Tibial artery (tissue), 4 donors: Measurements from ENCODE around the gene ACSL1.
"Not testable (repeated sequence)": the region's sequence is repeated elsewhere in the genome, so short reads cannot be mapped to it uniquely, and the experiment has no call there.

Source experiments
- DNase-seq, 2 donors: peaks; one replicate each; pipeline ENCODE4 v3.0.0-alpha.2; 2019
- H3K27ac ChIP-seq, 2 donors: fragments of 200-600 bp; sonication (generic) in 1 of 2; 1 replicate in 1 of 2; 2 replicates in 1 of 2; pipeline ENCODE4 v1.5.1; 2018 to 2019; ENCODE audit warnings: mild to moderate bottlenecking in 1 of 2
- H3K27me3 ChIP-seq, 2 donors: fragments of 200-600 bp; sonication (generic) in 1 of 2; one replicate each; pipeline versions ENCODE4 v1.5.1 to v1.6.0; 2016 to 2019
- H3K36me3 ChIP-seq, 3 donors: fragments of 200-600 bp; sonication (generic) in 2 of 3; one replicate each; pipeline ENCODE4 v1.5.1; 2016 to 2019; ENCODE audit warnings: mild to moderate bottlenecking in 2 of 3
- H3K4me1 ChIP-seq, 4 donors: fragments of 200-600 bp; sonication (generic) in 2 of 4; 1 replicate in 3 of 4; 2 replicates in 1 of 4; pipeline ENCODE4 v1.5.1; 2016 to 2019
- H3K4me3 ChIP-seq, 2 donors: fragments of 200-600 bp; sonication (generic) in 1 of 2; 1 replicate in 1 of 2; 2 replicates in 1 of 2; pipeline ENCODE4 v1.5.1; 2018 to 2019; ENCODE audit warnings: mild to moderate bottlenecking in 2 of 2
- H3K9me3 ChIP-seq, 3 donors: fragments of 200-600 bp; sonication (generic) in 1 of 3; one replicate each; pipeline ENCODE4 v1.5.1; 2016 to 2019
- intact Hi-C: fragments of 100-400 bp; cut with DNase I; formaldehyde crosslinking; loops from one replicate; pipeline ENCODE4 v1.15.0; 2023; ENCODE audit warnings: low total_unique reads
- TF ChIP-seq, protein P1 (sequence below), 2 experiments: fragments of 200-600 bp in 1 of 2; fragments of 450-650 bp in 1 of 2; IDR thresholded peaks; one replicate each; pipeline ENCODE4 v1.5.1; 2017 to 2019; ENCODE audit warnings: antibody characterized with exemption in 2 of 2, mild to moderate bottlenecking in 1 of 2, moderate library complexity in 1 of 2

Gene ACSL1

DNA sequence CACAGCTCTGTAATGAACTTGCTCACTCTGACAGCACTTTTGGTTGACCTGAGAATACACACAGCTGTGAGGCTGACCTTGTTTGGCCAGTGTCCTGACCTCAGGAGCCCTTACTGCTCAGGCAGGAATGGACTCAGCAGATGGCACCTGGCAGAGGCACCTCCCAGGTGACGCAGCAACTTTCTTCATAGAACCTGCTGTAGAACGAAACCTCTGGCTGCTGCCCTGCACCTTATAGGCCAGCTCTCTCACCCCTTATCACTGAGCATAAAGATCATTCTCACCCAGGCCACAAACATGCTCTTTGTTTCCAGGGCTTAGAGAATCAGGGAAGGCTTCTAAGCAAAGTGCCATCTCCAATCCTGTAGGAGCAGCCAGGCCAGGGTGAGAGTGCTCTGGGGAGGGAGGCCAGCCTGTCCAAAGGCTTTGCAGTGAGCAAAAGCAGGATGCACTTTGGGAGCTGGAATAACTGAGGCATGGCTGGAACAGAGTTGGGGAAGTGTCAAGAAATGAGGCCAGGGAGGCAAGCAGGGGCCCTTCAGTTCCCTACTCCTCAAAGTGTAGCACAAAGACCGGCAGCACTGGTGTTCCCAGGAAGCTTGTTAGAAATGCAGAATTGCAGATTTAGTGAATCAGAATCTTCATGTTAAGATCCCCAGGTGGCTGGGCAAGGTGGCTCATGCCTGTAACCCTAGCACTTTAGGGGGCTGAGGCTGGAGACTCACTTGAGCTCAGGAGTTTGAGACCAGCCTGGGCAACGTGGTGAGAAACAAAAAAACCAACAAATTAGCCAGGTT is 78.5 kb downstream of the ACSL1 start:
- intact Hi-C loops = loop anchor here (10.0 kb wide), 2 partner anchors 348 to 388 kb away; no protein-coding TSS in a partner anchor
- no peak for DNase-seq
- no peaks in the 10 kb centered on the region for H3K9me3 ChIP-seq
- no peaks in the 10 kb centered on the region for H3K36me3 ChIP-seq
- TF ChIP-seq, protein P1, sequence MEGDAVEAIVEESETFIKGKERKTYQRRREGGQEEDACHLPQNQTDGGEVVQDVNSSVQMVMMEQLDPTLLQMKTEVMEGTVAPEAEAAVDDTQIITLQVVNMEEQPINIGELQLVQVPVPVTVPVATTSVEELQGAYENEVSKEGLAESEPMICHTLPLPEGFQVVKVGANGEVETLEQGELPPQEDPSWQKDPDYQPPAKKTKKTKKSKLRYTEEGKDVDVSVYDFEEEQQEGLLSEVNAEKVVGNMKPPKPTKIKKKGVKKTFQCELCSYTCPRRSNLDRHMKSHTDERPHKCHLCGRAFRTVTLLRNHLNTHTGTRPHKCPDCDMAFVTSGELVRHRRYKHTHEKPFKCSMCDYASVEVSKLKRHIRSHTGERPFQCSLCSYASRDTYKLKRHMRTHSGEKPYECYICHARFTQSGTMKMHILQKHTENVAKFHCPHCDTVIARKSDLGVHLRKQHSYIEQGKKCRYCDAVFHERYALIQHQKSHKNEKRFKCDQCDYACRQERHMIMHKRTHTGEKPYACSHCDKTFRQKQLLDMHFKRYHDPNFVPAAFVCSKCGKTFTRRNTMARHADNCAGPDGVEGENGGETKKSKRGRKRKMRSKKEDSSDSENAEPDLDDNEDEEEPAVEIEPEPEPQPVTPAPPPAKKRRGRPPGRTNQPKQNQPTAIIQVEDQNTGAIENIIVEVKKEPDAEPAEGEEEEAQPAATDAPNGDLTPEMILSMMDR (IDR thresholded peaks at IDR 0.05) = no peak
- H3K4me3 ChIP-seq = peak overlapping the region in 1 of 2 donors; percentile 13
- H3K27me3 ChIP-seq = no peaks in the 10 kb centered on the region
- peaks cover 0 to 33% (median 17%) of the 10 kb centered on the region in 4 donors for H3K4me1 ChIP-seq
- H3K27ac ChIP-seq = peak overlapping the region; percentile 75 to 86

DNA sequence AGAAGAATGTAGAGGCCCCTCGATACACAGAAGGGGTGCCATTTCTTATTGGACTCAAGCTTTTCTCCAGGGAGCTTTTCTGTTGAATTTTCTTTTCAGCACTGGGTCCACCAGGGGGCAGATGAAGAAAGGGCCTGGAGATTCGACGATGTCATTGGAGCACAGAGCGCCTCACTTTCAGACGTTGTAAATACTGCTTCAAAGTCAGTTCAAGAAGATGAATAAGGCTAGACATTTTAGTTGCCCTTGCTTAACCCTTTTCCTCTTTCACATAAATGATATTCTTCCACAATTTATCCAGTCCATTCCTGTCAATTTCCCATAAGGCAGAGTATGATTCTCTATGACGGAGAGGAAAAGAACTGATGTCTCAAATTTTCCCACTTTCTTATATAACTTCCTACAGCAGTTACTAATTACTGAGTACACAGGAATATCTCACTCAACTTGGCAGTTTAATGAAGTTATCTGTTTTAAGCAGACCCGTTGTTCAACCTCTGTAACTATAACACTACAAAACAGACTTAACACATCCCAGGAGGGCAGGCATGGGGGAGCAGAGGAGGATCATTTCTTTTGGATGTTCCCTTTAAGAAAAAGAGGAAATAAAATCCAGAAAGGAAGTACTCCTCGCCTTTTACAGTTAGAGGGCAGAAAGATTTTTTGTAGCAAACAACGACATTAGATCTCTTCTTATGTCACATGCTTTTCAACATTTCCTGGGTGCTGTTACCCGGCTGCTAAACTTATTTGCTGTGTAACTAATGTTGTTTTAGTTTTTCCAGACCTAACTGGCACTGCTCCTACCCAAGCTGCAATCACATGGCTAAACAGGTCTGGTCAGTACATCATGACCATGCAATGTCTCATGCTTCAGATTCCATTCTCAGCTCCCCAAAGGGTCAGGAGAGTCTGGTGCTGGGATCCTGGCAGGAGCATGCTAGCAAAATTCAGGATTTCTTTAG is 79.7 kb downstream of the ACSL1 start:
- peak overlapping the region; percentile 13 to 25 for H3K4me3 ChIP-seq
- TF ChIP-seq, protein P1 (IDR thresholded peaks at IDR 0.05) = peak; percentile 69 to 72

DNA sequence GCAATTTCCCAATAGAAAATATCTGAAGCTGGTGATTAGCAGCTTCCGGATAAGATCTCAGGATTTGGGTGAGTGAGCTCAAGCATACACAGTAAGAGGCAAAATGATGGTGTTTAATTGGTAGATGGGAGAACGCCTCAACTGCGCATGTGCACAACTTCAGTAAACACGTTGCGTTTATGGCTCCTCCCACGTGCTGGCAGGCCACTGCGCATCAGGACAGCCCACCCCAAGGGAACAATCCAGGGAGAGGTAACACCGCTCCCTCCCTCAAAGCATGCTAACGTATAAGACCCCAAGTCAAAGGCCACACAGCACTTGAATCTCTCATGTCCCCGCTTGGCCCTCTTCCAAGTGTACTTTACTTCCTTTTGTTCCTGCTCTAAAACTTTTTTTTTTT is 81.5 kb downstream of the ACSL1 start:
- Histone ChIP-seq H3K27me3 (no peaks in the 10 kb centered on the region), H3K9me3 (no peaks in the 10 kb centered on the region), H3K4me3 (no peak overlapping the region), H3K27ac (no peak overlapping the region), H3K36me3 (no peaks in the 10 kb centered on the region), H3K4me1 (peaks cover 0 to 33% (median 17%) of the 10 kb centered on the region in 4 donors)
- intact Hi-C loops = loop anchor here (10.0 kb wide), 2 partner anchors 351 to 391 kb away; no protein-coding TSS in a partner anchor
- DNase-seq = no peak
- TF ChIP-seq, protein P1 (IDR thresholded peaks at IDR 0.05) = no peak

More for the DNA sequence above, 79.7 kb downstream of the ACSL1 start:
- Histone ChIP-seq H3K9me3 (no peaks in the 10 kb centered on the region), H3K36me3 (no peaks in the 10 kb centered on the region), H3K27me3 (no peaks in the 10 kb centered on the region), H3K27ac (peak overlapping the region; percentile 75 to 86), H3K4me1 (peaks cover 0 to 33% (median 17%) of the 10 kb centered on the region in 4 donors)
- DNase-seq = peak; percentile 80 to 86
- intact Hi-C loops = loop anchor here (10.0 kb wide), 2 partner anchors 349 to 389 kb away; no protein-coding TSS in a partner anchor

DNA sequence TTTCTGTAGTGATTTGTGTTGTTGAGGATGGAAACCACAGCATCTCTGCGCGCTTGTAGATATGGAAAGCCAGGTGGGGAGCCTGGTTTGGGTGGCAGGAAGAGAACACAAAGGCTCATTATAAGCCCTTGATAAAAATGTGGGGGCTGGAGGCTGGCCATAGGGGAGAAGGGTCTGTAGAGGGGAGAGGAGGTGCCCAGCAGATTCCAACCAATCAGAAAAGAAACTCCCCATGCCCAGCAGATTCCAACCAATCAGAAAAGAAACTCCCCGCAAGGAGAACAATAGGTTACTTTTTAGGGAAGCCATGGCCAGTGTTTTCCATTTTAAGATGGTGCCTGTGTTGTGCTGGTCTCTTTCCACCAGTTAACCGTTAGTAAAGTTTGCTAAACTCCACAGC is 82.1 kb downstream of the ACSL1 start:
- peaks cover 0 to 33% (median 17%) of the 10 kb centered on the region in 4 donors for H3K4me1 ChIP-seq

DNA sequence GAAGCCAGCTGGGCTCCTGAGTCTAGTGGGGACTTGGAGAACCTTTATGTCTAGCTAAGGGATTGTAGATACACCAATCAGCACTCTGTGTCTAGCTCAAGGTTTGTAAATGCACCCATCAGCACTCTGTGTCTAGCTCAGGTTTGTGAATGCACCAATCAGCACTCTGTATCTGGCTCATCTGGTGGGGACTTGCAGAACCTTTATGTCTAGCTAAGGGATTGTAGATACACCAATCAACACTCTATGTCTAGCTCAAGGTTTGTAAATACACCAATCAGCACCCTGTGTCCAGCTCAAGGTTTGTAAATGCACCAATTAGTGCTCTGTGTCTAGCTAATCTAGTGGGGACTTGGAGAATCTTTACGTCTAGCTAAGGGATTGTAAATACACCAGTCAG is 84.1 kb downstream of the ACSL1 start:
- not testable (repeated sequence) for H3K27ac ChIP-seq, DNase-seq
- intact Hi-C loops = loop anchor here (10.0 kb wide), 2 partner anchors 353 to 393 kb away; no protein-coding TSS in a partner anchor

More for the DNA sequence above, 82.1 kb downstream of the ACSL1 start:
- H3K4me3 ChIP-seq = no peak overlapping the region
- H3K9me3 ChIP-seq = no peaks in the 10 kb centered on the region
- intact Hi-C loops = loop anchor here (10.0 kb wide), 2 partner anchors 351 to 391 kb away; no protein-coding TSS in a partner anchor
- H3K27me3 ChIP-seq = no peaks in the 10 kb centered on the region
- no peak for DNase-seq
- no peak overlapping the region for H3K27ac ChIP-seq
- TF ChIP-seq, protein P1 (IDR thresholded peaks at IDR 0.05) = no peak
- no peaks in the 10 kb centered on the region for H3K36me3 ChIP-seq

More for the DNA sequence above, 84.1 kb downstream of the ACSL1 start:
- peaks cover 0 to 14% (median under 1%) of the 10 kb centered on the region in 4 donors for H3K4me1 ChIP-seq
- not testable (repeated sequence) for H3K9me3 ChIP-seq, H3K27me3 ChIP-seq, H3K36me3 ChIP-seq, H3K4me3 ChIP-seq
